Body of pancreas (tissue), 4 donors: ENCODE measurements around the gene LMNTD1. TPM values are rescaled to one million over a fixed set of nuclear protein-coding genes. Genes with fewer than 3 reads are reported as not detected.

Experiments used
- ATAC-seq: fragments of 150-250 bp; one replicate; pipeline ENCODE4 v1.9.1; 2016
- DNase-seq, 4 donors: peaks; one replicate each; pipeline ENCODE4 v3.0.0-alpha.2; 2019
- H3K27ac ChIP-seq, 4 donors: fragments of 200-600 bp; sonication (generic); 1 replicate in 3 of 4; 2 replicates in 1 of 4; pipeline versions ENCODE4 v1.5.1 to v1.6.1; 2016 to 2019; ENCODE audit warnings: mild to moderate bottlenecking in 1 of 4, mixed read lengths in 1 of 4, moderate library complexity in 1 of 4
- H3K27me3 ChIP-seq, 2 donors: fragments of 200-600 bp; sonication (generic); one replicate each; pipeline ENCODE4 v1.6.0; 2016; ENCODE audit warnings: mild to moderate bottlenecking in 1 of 2
- H3K36me3 ChIP-seq, 2 donors: fragments of 200-600 bp; sonication (generic); replicated peaks in 1 of 2; 2 replicates each; pipeline ENCODE4 v1.5.1; 2016; ENCODE audit warnings: low read depth in 2 of 2; ENCODE audit not compliant: insufficient read depth in 1 of 2
- H3K4me1 ChIP-seq: fragments of 200-600 bp; sonication (generic); one replicate; pipeline ENCODE4 v1.6.0; 2016
- H3K4me3 ChIP-seq, 2 donors: fragments of 200-600 bp; sonication (generic); 1 replicate in 1 of 2; 2 replicates in 1 of 2; pipeline ENCODE4 v1.5.1; 2016 to 2019
- H3K9me3 ChIP-seq, 3 donors: fragments of 200-600 bp; sonication (generic); 1 replicate in 2 of 3; 2 replicates in 1 of 3; pipeline ENCODE4 v1.5.1; 2016
- CTCF ChIP-seq, 7 experiments: fragments of 450-650 bp in 4 of 7; fragments of 200-600 bp in 3 of 7; sonication (generic) in 3 of 7; IDR thresholded peaks; one replicate each; pipeline ENCODE4 v1.5.1; 2016 to 2019; ENCODE audit warnings: antibody characterized with exemption in 7 of 7
- POLR2A ChIP-seq, 3 donors: fragments of 450-650 bp; IDR thresholded peaks; one replicate each; pipeline ENCODE4 v1.6.1; 2016; ENCODE audit warnings: antibody characterized with exemption in 3 of 3, mild to moderate bottlenecking in 2 of 3
- WGBS, 2 donors: methylation state at CpG; one replicate each; pipeline ENCODE4 v1.1.5; 2017; 5-methylcytosine and 5-hydroxymethylcytosine counted together
- intact Hi-C: fragments of 100-400 bp; cut with DNase I; formaldehyde crosslinking; loops from one replicate; pipeline ENCODE4 v1.15.1; 2023
- total RNA-seq, 2 donors: library from RNA; depleted of rRNA; stranded (reverse); fragments of >200 nt; gene quantifications; one replicate each; pipeline ENCODE4 v1.1.0, GENCODE V29; 2016

LMNTD1 gene
- total RNA-seq, 2 donors from 2014 or later = 1.3 to 21.4 TPM

GRCh38 chr12:25566202-25566949 lies 13.3 kb upstream of the LMNTD1 start:
- H3K27me3 ChIP-seq = no peaks in the 10 kb centered on the region
- no peak overlapping the region for H3K27ac ChIP-seq
- no peak for DNase-seq
- H3K4me3 ChIP-seq = no peak overlapping the region
- WGBS, 2 donors = 79% methylated on average over 8 of the region's 8 CpGs
- TF ChIP-seq CTCF (IDR thresholded peaks at IDR 0.05) (no peak), POLR2A (IDR thresholded peaks at IDR 0.05) (no peak)
- H3K36me3 ChIP-seq = no peaks in the 10 kb centered on the region
- no peaks in the 10 kb centered on the region for H3K4me1 ChIP-seq
- H3K9me3 ChIP-seq = no peaks in the 10 kb centered on the region
- ATAC-seq = no peak
- intact Hi-C loops = no loop called here

- Histone ChIP-seq H3K4me1 (no peaks in the 10 kb centered on the region), H3K27me3 (no peaks in the 10 kb centered on the region), H3K27ac (no peak overlapping the region), H3K9me3 (no peaks in the 10 kb centered on the region), H3K36me3 (no peaks in the 10 kb centered on the region), H3K4me3 (no peak overlapping the region)
- no peak for ATAC-seq
- intact Hi-C loops = no loop called here
- TF ChIP-seq POLR2A (IDR thresholded peaks at IDR 0.05) (no peak), CTCF (IDR thresholded peaks at IDR 0.05) (no peak)
- WGBS, 2 donors = 83 to 90% methylated on average over 7 of the region's 7 CpGs
- DNase-seq = no peak
Measured at GRCh38 chr12:25558586-25558985, 5.5 kb upstream of the LMNTD1 start.

GRCh38 chr12:25557830-25558436 lies 4.8 kb upstream of the LMNTD1 start:
- DNase-seq (peak in 3 of 4 donors; percentile 19 to 42 (median 28)), ATAC-seq (no peak)
- H3K4me3 ChIP-seq = no peak overlapping the region
- no peaks in the 10 kb centered on the region for H3K9me3 ChIP-seq
- no peak overlapping the region for H3K27ac ChIP-seq
- intact Hi-C loops = no loop called here
- no peak for TF ChIP-seq POLR2A (IDR thresholded peaks at IDR 0.05)
- TF ChIP-seq CTCF (IDR thresholded peaks at IDR 0.05) = peak in 6 of 7 experiments; percentile 34 to 46 (median 40)
- no peaks in the 10 kb centered on the region for H3K27me3 ChIP-seq
- WGBS, 2 donors = 38 to 39% methylated on average over 2 of the region's 2 CpGs
- H3K36me3 ChIP-seq = no peaks in the 10 kb centered on the region
- H3K4me1 ChIP-seq = no peaks in the 10 kb centered on the region

- Histone ChIP-seq H3K27me3 (no peaks in the 10 kb centered on the region), H3K4me1 (no peaks in the 10 kb centered on the region), H3K27ac (no peak overlapping the region), H3K9me3 (no peaks in the 10 kb centered on the region), H3K4me3 (no peak overlapping the region), H3K36me3 (no peaks in the 10 kb centered on the region)
- DNase-seq (no peak), ATAC-seq (no peak)
- intact Hi-C loops = no loop called here
- 92 to 94% methylated on average over 6 of the region's 6 CpGs for WGBS, 2 donors
- TF ChIP-seq CTCF (IDR thresholded peaks at IDR 0.05) = no peak
- no peak for TF ChIP-seq POLR2A (IDR thresholded peaks at IDR 0.05)
Measured at GRCh38 chr12:25556153-25556552, 3.1 kb upstream of the LMNTD1 start.
